ENCODE data around the gene CEP57L1. TPM values are rescaled to one million over a fixed set of nuclear protein-coding genes. Genes with fewer than 3 reads are reported as not detected.
"Not testable (repeated sequence)": the region's sequence is repeated elsewhere in the genome, so short reads cannot be mapped to it uniquely, and the experiment has no call there.

CEP57L1 gene
- total and polyA plus RNA-seq, 3 donors from 2014 or later: 32.5 to 50.6 (median 32.7) TPM

DNA sequence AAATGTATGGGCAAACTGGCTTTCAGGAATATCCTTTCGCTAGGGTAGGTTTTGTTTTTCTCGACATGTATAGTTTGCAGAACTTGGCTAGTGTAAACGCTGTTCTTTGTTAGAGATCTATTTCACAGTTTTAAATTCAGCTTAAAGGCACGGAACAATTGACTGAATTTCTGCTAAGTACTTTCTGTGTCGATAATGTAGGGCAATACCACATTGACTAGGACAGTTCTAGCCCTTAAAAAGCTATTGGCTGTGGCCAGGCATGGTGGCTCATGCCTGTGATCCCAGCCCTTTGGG is 92.8 kb downstream of the CEP57L1 start:
- Histone ChIP-seq H3K9me3 (no peaks in the 10 kb centered on the region), H3K27me3 (no peaks in the 10 kb centered on the region), H3K4me3 (no peak overlapping the region), H3K27ac (no peak overlapping the region), H3K4me1 (no peaks in the 10 kb centered on the region), H3K36me3 (ENCODE audit: low read depth, missing control alignments) (no peaks in the 10 kb centered on the region)
- 35 to 43% methylated on average over 5 of the region's 5 CpGs for WGBS, 2 donors
- DNase-seq: no peak
- TF ChIP-seq POLR2A (IDR thresholded peaks at IDR 0.05): no peak
- TF ChIP-seq, protein P1, sequence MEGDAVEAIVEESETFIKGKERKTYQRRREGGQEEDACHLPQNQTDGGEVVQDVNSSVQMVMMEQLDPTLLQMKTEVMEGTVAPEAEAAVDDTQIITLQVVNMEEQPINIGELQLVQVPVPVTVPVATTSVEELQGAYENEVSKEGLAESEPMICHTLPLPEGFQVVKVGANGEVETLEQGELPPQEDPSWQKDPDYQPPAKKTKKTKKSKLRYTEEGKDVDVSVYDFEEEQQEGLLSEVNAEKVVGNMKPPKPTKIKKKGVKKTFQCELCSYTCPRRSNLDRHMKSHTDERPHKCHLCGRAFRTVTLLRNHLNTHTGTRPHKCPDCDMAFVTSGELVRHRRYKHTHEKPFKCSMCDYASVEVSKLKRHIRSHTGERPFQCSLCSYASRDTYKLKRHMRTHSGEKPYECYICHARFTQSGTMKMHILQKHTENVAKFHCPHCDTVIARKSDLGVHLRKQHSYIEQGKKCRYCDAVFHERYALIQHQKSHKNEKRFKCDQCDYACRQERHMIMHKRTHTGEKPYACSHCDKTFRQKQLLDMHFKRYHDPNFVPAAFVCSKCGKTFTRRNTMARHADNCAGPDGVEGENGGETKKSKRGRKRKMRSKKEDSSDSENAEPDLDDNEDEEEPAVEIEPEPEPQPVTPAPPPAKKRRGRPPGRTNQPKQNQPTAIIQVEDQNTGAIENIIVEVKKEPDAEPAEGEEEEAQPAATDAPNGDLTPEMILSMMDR (IDR thresholded peaks at IDR 0.05): no peak
- intact Hi-C loops (cut with DNase I; ENCODE audit: low total_unique reads): loop anchor here (10.0 kb wide), 1 partner anchor 197 kb away; the partner anchor contains the start of gene CD164

DNA sequence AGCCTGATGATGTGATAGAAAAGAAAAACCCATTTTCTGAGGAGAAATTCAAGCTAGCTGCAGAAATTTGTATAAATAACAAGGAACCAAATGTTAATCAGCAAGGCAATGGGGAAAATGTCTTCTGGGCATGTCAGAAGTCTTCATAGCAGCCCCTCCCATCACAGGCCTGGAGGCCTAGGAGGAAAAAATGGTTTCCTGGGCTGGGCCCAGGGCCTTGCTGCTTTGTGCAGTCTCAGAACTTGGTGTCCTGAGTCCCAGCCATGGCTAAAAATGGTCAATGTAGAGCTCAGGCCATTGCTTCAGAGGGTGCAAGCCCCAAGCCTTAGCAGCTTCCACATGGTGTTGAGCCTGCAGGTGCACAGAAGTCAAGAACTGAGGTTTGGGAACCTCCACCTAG is 96.1 kb downstream of the CEP57L1 start:
- intact Hi-C loops (cut with DNase I; ENCODE audit: low total_unique reads); DNase-seq; H3K4me3 ChIP-seq; H3K27me3 ChIP-seq; H3K36me3 ChIP-seq (ENCODE audit: low read depth, missing control alignments); H3K4me1 ChIP-seq; H3K9me3 ChIP-seq; H3K27ac ChIP-seq: not testable (repeated sequence)

DNA sequence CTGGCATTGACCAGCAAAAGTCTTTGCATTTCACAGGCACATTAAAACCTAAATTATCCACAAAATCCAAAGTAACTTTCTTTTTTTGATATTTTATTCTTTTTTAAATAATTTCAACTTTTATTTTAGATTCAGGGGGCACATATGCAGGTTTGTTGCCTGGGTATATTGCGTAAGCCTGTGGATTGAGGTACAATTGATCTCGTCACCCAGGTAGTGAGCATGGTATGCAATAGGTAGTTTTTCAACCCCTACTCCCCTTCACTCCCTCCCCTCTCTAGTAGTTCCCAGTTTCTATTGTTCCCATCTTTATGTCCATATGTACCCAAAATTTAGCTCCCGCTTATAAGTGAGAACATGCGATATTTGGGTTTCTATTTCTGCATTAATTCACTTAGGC is 97.6 kb downstream of the CEP57L1 start:
- TF ChIP-seq, protein P1 (IDR thresholded peaks at IDR 0.05): no peak
- TF ChIP-seq POLR2A (IDR thresholded peaks at IDR 0.05): no peak
- WGBS, 2 donors: 98 to 99% methylated on average over 4 of the region's 4 CpGs
- Histone ChIP-seq H3K9me3 (no peaks in the 10 kb centered on the region), H3K36me3 (ENCODE audit: low read depth, missing control alignments) (no peaks in the 10 kb centered on the region), H3K4me3 (no peak overlapping the region), H3K4me1 (peaks cover 13% of the 10 kb centered on the region), H3K27me3 (no peaks in the 10 kb centered on the region), H3K27ac (no peak overlapping the region)
- DNase-seq: no peak
- intact Hi-C loops (cut with DNase I; ENCODE audit: low total_unique reads): no loop called here

DNA sequence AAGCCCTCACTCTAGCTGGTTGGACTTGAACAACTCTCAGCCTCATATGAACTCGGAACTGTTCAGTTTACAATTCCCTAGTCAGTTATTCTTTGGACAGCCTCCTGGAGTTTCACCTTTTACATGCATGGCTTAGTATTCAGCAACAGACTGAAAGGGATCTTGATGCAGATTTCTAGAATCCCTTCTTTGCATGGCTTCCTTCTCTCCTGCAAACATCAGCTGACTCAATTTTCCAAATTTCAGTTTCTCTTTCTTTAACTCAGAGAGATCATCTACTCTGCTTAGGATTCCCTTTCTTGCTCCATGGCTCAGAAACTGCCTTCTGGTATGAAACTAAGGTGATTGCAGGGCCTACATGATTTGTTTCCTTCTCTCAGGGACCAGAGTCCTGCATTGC is 99.6 kb downstream of the CEP57L1 start:
- DNase-seq: no peak
- TF ChIP-seq, protein P1 (IDR thresholded peaks at IDR 0.05): no peak
- no peak for TF ChIP-seq POLR2A (IDR thresholded peaks at IDR 0.05)
- intact Hi-C loops (cut with DNase I; ENCODE audit: low total_unique reads): no loop called here
- H3K27me3 ChIP-seq: no peaks in the 10 kb centered on the region
- H3K9me3 ChIP-seq: no peaks in the 10 kb centered on the region
- peaks cover 23% of the 10 kb centered on the region for H3K4me1 ChIP-seq
- WGBS, 2 donors: 67 to 70% methylated on average over 1 of the region's 1 CpG
- H3K36me3 ChIP-seq (ENCODE audit: low read depth, missing control alignments): no peaks in the 10 kb centered on the region
- peak overlapping the region in 1 of 2 donors; percentile 79 for H3K27ac ChIP-seq
- no peak overlapping the region for H3K4me3 ChIP-seq

DNA sequence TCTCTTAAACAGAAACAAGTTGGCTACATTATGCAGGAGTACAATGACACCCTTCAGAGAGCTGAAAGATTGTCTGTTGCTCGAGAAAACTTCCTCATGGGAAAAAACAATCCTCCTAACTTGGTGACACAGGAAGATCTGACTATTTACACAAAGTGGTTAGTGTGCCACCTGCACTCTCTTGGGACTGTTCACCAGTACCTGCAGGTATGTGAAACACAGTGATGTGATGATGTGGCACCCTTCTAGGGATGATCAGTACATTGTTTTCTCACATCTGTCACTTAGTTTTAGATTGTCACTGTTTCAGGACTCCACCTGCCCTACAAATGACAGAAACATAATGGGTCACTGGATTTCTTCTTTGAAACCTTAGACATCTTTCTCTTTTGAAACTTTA is 101.8 kb downstream of the CEP57L1 start:
- Histone ChIP-seq H3K9me3 (no peaks in the 10 kb centered on the region), H3K27ac (peak overlapping the region; percentile 79), H3K4me3 (no peak overlapping the region), H3K27me3 (no peaks in the 10 kb centered on the region), H3K4me1 (peaks cover 23% of the 10 kb centered on the region), H3K36me3 (ENCODE audit: low read depth, missing control alignments) (no peaks in the 10 kb centered on the region)
- TF ChIP-seq POLR2A (IDR thresholded peaks at IDR 0.05): no peak
- TF ChIP-seq, protein P1 (IDR thresholded peaks at IDR 0.05): no peak
- intact Hi-C loops (cut with DNase I; ENCODE audit: low total_unique reads): no loop called here
- DNase-seq: peak; percentile 27
- WGBS, 2 donors: 33 to 47% methylated on average over 1 of the region's 1 CpG
